Vagina (tissue), 2 donors: ENCODE results near the gene PRSS57.

Source experiments
- POLR2A ChIP-seq, 2 donors: fragments of 450-650 bp; IDR thresholded peaks; one replicate each; pipeline ENCODE4 v1.6.1; 2017; ENCODE audit warnings: antibody characterized with exemption in 2 of 2, mild to moderate bottlenecking in 2 of 2, moderate library complexity in 2 of 2
- POLR2AphosphoS5 ChIP-seq, 2 donors: sonication (generic); formaldehyde crosslinking; IDR thresholded peaks; one replicate each; pipeline ENCODE4 v1.9.0; 2017; ENCODE audit warnings: antibody characterized with exemption in 2 of 2, mild to moderate bottlenecking in 2 of 2, low read depth in 1 of 2; ENCODE audit not compliant: insufficient read depth in 1 of 2
- TF ChIP-seq, protein P1 (sequence below), 3 experiments: fragments of 450-650 bp in 2 of 3; fragments of 200-600 bp in 1 of 3; sonication (generic) in 1 of 3; IDR thresholded peaks; one replicate each; pipeline ENCODE4 v1.5.1; 2017 to 2019; ENCODE audit warnings: antibody characterized with exemption in 3 of 3, mild to moderate bottlenecking in 2 of 3, moderate library complexity in 2 of 3

DNA sequence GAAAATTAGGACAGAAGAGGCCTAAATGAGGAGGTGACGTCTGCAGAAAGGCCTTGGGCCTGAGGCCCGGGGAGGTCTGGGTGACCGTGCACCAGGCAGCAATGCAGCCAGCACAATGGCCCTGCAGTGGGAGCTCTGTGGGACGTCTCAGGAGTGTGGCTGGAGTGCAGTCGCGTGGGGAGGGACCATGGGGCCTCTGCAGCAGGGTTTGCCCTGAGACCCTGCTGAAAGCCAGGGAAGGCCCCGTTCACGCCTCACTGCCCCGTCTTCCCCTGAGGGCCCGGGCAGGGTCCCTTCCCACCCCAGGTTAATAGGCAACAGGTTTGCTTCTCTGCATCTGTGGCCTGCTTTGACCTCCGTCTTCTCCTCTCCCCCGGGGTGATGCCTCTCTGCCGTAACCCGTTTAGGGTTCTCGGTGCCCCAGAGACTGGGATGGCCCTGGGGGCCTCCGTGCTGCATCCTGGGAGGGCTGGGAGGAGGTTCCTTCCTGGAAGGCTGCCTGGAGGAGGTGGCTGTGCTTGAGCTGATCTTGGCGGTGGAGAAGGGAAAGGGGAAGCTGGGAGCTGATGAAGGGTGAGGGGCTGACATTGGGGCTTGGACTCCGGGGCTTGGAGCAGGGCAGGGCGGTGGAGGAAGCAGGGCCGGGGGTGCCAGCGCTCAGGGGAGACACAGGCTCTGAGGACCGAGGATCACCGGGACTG, 23.1 kb upstream of the PRSS57 start:
- TF ChIP-seq, protein P1, sequence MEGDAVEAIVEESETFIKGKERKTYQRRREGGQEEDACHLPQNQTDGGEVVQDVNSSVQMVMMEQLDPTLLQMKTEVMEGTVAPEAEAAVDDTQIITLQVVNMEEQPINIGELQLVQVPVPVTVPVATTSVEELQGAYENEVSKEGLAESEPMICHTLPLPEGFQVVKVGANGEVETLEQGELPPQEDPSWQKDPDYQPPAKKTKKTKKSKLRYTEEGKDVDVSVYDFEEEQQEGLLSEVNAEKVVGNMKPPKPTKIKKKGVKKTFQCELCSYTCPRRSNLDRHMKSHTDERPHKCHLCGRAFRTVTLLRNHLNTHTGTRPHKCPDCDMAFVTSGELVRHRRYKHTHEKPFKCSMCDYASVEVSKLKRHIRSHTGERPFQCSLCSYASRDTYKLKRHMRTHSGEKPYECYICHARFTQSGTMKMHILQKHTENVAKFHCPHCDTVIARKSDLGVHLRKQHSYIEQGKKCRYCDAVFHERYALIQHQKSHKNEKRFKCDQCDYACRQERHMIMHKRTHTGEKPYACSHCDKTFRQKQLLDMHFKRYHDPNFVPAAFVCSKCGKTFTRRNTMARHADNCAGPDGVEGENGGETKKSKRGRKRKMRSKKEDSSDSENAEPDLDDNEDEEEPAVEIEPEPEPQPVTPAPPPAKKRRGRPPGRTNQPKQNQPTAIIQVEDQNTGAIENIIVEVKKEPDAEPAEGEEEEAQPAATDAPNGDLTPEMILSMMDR (IDR thresholded peaks at IDR 0.05), result no peak
- TF ChIP-seq POLR2AphosphoS5 (IDR thresholded peaks at IDR 0.05; ENCODE audit: insufficient read depth in 1 of 2, low read depth in 1 of 2) (peak in 1 of 2 donors; percentile 35), POLR2A (IDR thresholded peaks at IDR 0.05) (no peak)
